Glomerular visceral epithelial cell (primary cell): ENCODE measurements around the gene CLEC19A.
A peak's percentile ranks its signal among the peaks of the same experiment; 100 is the strongest.

Experiments
- DNase-seq: peaks from one replicate; pipeline ENCODE4 v3.0.0-alpha.2; 2016; ENCODE audit errors: extremely low spot score

CLEC19A gene

GRCh38 chr16:19285431-19285830 lies at the start of gene CLEC19A:
Gene CLEC19A (plus strand): TSS chr16:19285731. CDS start chr16:19285852, 121 bp downstream.
- no peak for DNase-seq

- no peak for DNase-seq
Measured at GRCh38 chr16:19235886-19236285, 49.6 kb upstream of the CLEC19A start.

DNA sequence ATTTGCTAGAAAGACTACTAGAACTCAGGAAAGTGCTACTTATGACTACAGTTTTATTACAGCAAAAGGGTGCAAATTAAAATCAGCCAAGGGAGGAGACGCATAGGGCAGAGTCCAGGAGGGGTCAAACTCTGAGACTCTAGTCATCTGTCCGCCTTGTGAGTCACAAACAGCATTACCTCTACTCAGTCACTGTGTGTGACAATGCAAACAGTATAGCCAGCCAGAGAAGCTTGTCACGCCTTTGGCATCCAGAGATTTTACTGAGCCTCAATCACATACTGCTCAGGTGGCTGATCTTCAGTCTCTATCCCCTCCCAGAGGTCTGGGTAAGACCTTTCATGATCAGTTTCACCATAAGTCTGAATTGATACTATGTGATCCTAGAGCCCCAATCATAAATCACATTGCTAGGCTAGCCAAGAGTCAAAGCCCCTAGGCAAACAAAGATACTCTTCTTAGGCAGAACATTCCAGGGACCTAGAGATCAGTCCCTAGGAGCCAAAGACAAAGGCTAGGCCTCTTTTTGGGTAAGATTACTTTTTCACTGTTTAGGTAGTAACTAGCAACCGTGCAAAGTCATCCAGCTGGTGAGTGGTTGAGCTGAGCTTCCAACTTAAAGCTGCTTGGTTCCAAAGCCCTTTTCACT lies 48.8 kb upstream of the CLEC19A start:
- no peak for DNase-seq

GRCh38 chr16:19238406-19238805 lies 47.1 kb upstream of the CLEC19A start:
- no peak for DNase-seq

GRCh38 chr16:19239511-19240155 lies 45.9 kb upstream of the CLEC19A start:
- DNase-seq = no peak

DNA sequence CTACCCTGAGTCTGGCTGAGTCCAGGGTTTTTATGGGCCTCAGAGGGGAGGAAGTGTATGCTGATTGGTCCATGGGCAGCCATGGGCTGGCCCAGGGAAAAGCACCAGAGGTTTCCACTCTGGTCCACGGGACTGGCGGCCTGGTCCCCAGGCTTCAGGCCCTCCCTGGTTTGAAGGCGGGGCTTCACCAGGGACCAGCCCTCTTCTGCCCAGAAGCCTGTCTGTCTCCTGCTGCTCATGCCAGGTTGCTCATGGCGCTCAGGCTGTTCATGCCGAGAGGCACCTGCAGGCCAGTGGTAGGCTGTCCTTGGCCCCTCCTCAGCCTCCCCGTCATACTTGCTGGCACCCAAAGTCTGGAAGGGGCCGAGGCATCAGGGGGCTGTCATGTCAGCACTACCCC lies 45.0 kb upstream of the CLEC19A start:
- no peak for DNase-seq

DNA sequence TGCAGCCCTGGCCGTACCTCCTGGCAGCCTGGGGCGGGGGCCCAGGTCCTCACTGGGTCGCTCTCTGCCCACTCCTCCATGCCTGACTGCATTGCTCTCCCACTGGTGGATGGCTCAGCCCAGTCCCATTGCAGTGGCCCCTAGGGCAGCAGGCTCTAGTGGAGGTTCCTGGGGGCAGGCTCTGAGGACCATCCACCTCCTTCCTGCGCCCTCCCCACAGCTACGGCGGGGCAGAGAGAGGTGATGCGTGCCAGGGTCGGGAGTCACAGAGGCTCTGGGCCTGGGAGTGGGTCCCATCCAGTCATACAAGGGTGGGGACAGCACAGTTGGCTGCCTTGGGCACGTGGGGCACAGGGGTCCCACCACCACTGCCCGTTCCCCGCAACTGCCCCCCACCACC lies 44.0 kb upstream of the CLEC19A start:
- no peak for DNase-seq

GRCh38 chr16:19242186-19242585 lies 43.3 kb upstream of the CLEC19A start:
- no peak for DNase-seq

GRCh38 chr16:19242987-19243575 lies 42.5 kb upstream of the CLEC19A start:
- no peak for DNase-seq

GRCh38 chr16:19245326-19245925 lies 40.1 kb upstream of the CLEC19A start:
- no peak for DNase-seq

DNA sequence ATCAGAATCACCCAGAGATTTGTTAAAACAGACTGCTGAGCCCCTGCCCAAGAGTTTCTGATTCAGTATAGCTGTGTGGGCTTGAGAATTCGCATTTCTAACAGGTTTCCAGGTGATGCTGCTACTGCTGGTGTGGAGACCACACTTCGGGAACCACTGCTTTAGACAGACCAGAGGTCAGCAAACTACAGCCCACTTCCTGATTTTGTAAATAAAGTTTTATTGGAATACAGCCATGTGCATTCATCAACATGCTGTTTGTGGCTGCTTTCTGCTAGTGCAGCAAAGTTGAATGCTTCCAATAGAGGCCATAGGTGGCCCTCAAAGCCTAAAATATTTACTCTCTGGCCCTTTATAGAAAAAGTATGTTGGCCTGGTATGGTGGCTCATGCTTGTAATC lies 32.6 kb upstream of the CLEC19A start:
- no peak for DNase-seq

GRCh38 chr16:19254611-19255010 lies 30.9 kb upstream of the CLEC19A start:
- DNase-seq = no peak

DNA sequence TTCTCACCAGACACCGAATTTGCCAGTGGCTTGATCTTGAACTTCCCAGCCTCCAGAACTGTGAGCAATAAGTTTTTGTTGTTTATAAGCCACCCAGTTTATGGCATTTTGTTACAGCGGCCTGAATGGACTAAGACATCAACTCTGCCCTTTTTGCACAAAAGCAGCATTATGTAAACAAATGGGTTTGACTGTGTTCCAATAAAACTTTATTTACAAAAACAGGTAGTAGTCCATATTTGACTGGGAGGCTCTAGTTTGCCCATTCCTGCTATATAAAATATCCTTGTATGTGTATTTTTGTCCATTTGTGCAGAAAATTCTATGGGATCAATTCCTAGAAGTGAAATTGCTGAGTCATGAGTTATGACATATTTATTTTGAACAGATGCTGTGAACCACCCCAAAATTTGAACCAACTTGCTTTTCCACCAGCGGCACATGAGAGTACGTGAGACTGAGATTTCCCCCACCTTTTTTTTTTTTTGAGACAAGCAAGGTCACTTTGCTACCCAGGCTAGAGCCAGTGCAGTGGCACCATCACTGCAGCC lies 21.3 kb upstream of the CLEC19A start:
- no peak for DNase-seq

GRCh38 chr16:19265380-19265930 lies 20.1 kb upstream of the CLEC19A start:
- no peak for DNase-seq

- no peak for DNase-seq
Measured at GRCh38 chr16:19266774-19267173, 18.8 kb upstream of the CLEC19A start.

GRCh38 chr16:19269098-19269497 lies 16.4 kb upstream of the CLEC19A start:
- DNase-seq = no peak

- no peak for DNase-seq
Measured at GRCh38 chr16:19274165-19274797, 11.2 kb upstream of the CLEC19A start.

DNA sequence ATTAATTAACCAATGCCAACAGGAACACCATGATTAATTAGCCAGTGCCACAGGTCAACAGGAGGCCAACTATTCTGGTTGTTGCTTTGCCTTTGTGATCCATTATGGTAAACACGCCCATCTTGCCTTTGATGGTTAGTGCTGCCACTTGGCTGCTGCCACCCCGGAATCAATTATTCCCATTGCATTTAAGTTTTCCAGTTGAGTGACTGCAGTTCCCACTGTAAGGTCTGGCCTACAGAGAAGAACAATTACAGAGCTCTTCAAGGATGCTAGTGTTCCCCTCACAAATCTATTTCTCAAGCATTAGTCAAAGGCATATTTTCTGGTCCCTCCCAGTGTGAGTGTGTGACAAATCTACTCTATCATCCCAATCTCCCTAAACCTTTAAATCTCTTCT lies 7.1 kb upstream of the CLEC19A start:
- no peak for DNase-seq

- no peak for DNase-seq
Measured at GRCh38 chr16:19281246-19281645, 4.3 kb upstream of the CLEC19A start.

GRCh38 chr16:19282101-19282500 lies 3.4 kb upstream of the CLEC19A start:
- DNase-seq = no peak

- DNase-seq = no peak
Measured at GRCh38 chr16:19283637-19284036, 1.9 kb upstream of the CLEC19A start.

DNA sequence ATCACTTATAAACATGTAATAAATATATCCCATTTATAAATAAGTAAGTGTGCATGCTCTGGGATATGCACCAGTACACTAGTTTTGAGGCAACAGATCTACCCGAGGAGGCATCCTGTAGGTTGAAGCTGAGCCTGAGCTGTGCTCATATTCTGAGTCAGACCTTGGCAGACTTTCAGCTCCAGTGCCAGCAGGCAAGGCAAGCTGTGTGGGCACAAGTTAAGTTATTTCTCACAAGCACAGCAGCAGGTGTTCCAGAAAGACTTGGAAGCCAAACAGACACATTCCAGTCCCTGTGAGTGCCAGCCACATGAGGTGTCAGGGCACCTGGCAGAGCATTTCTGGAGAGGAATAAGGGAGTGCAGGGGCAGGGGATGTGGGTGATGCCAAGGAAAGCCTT lies 1.3 kb upstream of the CLEC19A start:
- DNase-seq = peak; percentile 52
